ENCODE measurements around the gene PHF21B.
"Not testable (repeated sequence)": the region's sequence is repeated elsewhere in the genome, so short reads cannot be mapped to it uniquely, and the experiment has no call there.

The PHF21B gene

DNA sequence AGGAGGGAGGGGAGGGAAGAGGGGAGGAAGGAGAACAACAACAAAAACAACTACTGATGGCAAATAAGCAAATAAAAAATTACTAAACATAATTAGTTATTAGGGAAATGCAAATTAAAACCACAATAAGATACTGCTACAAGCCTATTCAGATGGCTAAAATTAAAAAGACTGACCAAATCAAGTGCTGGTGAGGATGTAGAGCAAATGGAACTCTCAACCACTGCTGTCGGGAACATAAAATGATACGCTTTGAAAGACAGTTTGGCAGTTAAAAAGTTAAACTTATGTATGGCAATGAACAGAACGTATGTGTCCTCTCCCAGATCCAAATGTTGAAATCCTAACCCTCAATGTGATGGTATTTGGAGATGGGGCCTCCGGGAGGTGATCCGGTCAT lies 85.7 kb downstream of the PHF21B start:
- TF ChIP-seq, protein P1, sequence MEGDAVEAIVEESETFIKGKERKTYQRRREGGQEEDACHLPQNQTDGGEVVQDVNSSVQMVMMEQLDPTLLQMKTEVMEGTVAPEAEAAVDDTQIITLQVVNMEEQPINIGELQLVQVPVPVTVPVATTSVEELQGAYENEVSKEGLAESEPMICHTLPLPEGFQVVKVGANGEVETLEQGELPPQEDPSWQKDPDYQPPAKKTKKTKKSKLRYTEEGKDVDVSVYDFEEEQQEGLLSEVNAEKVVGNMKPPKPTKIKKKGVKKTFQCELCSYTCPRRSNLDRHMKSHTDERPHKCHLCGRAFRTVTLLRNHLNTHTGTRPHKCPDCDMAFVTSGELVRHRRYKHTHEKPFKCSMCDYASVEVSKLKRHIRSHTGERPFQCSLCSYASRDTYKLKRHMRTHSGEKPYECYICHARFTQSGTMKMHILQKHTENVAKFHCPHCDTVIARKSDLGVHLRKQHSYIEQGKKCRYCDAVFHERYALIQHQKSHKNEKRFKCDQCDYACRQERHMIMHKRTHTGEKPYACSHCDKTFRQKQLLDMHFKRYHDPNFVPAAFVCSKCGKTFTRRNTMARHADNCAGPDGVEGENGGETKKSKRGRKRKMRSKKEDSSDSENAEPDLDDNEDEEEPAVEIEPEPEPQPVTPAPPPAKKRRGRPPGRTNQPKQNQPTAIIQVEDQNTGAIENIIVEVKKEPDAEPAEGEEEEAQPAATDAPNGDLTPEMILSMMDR (IDR thresholded peaks at IDR 0.05) = no peak

DNA sequence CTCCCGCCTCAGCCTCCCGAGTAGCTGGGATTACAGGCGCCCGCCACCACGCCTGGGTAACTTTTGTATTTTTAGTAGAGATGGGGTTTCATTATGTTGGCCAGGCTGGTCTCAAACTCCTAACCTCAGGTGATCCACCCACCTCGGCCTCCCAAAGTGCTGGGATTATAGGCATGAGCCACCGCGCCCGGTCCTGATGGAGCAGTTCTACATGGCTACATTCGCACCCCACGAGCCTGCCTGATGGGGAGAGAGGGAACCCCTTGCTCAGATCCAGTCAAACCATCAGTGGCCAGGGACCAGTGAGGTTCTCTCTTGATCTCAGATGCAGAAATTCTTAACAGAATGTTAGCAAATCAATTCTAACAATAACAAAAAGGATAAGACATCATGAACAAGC lies 88.0 kb downstream of the PHF21B start:
- not testable (repeated sequence) for H3K4me1 ChIP-seq (ENCODE audit: control insufficient read depth in 1 of 2, insufficient read depth in 1 of 2, low read depth in 1 of 2, low read length in 1 of 2); H3K27ac ChIP-seq; H3K9me3 ChIP-seq; H3K27me3 ChIP-seq; H3K4me3 ChIP-seq (ENCODE audit: low read depth in 1 of 2, low read length in 1 of 2); H3K36me3 ChIP-seq

More for the DNA sequence above, 85.7 kb downstream of the PHF21B start:
- Histone ChIP-seq H3K36me3 (no peaks in the 10 kb centered on the region), H3K27me3 (no peaks in the 10 kb centered on the region), H3K9me3 (no peaks in the 10 kb centered on the region), H3K4me3 (ENCODE audit: low read depth in 1 of 2, low read length in 1 of 2) (no peak overlapping the region), H3K27ac (no peak overlapping the region), H3K4me1 (ENCODE audit: control insufficient read depth in 1 of 2, insufficient read depth in 1 of 2, low read depth in 1 of 2, low read length in 1 of 2) (no peaks in the 10 kb centered on the region)

DNA sequence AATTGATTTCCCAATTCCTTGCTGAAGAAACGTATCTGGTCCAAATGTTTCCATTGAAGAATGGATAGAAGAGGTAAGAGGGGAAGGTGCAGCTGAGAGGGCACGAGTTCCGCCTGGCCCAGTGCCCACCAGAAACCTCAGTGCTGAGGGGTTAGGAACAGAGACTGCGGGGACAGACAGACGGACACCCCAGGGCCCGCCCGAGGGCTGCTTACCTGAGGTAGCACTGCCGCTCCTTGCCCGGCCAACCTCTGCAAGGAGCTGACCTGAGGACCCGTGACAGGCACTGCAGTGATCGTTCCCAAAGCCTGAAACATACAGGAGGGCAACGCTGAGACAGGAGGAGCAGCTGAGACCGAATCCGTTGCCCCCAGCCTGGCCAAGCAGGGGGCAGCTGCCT lies 89.6 kb downstream of the PHF21B start:
- no peak overlapping the region for H3K4me3 ChIP-seq (ENCODE audit: low read depth in 1 of 2, low read length in 1 of 2)
- no peaks in the 10 kb centered on the region for H3K4me1 ChIP-seq (ENCODE audit: control insufficient read depth in 1 of 2, insufficient read depth in 1 of 2, low read depth in 1 of 2, low read length in 1 of 2)
- no peaks in the 10 kb centered on the region for H3K9me3 ChIP-seq
- no peaks in the 10 kb centered on the region for H3K27me3 ChIP-seq
- no peaks in the 10 kb centered on the region for H3K36me3 ChIP-seq
- no peak overlapping the region for H3K27ac ChIP-seq
- TF ChIP-seq, protein P1 (IDR thresholded peaks at IDR 0.05) = no peak

DNA sequence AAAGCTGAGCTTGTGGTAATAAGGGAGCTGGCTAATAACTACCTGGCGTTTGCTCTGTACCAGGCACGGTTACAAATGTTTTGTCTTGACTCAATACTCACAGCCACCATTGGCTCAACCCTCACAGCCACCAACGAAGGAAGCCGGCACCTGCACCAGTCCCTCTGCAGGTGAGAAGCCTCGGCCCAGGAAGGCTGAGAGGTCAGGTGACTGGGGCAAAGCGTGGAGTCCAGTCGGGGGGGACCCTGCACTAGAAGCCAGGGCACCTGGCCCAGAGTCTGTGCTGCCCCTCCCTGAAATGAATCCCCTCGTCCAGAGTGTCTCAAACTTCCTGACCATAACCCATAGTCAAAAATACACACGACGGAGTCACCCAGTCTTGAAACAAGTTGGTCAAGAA lies 90.1 kb downstream of the PHF21B start:
- TF ChIP-seq, protein P1 (IDR thresholded peaks at IDR 0.05) = no peak
- H3K27me3 ChIP-seq = no peaks in the 10 kb centered on the region
- no peak overlapping the region for H3K4me3 ChIP-seq (ENCODE audit: low read depth in 1 of 2, low read length in 1 of 2)
- no peak overlapping the region for H3K27ac ChIP-seq
- no peaks in the 10 kb centered on the region for H3K36me3 ChIP-seq
- H3K4me1 ChIP-seq (ENCODE audit: control insufficient read depth in 1 of 2, insufficient read depth in 1 of 2, low read depth in 1 of 2, low read length in 1 of 2) = no peaks in the 10 kb centered on the region
- no peaks in the 10 kb centered on the region for H3K9me3 ChIP-seq

DNA sequence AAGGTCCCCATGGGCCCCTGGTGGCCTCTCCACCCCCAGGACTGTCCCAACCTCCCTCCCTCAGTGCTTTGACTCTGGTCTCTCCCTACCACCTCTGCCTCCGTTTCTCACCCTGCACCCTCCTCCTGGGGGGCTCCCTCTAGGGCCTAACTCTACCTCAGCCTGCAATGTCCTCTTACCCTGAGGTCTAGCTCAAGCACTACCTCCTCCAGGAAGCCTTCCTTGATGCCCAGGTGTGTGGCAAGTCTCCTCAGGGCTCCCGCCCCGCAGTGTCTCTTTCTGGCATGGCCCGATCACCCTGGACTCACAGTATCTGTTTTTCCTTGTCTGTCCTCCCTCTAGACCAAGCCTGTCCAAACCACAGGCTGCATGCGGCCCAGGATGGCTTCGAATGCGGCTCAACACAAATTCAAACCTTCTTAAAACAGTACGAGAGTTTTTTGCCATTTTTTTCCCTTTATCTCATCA lies 90.8 kb downstream of the PHF21B start:
- H3K27ac ChIP-seq = no peak overlapping the region
- H3K4me1 ChIP-seq (ENCODE audit: control insufficient read depth in 1 of 2, insufficient read depth in 1 of 2, low read depth in 1 of 2, low read length in 1 of 2) = no peaks in the 10 kb centered on the region
- H3K27me3 ChIP-seq = no peaks in the 10 kb centered on the region
- H3K9me3 ChIP-seq = no peaks in the 10 kb centered on the region
- H3K36me3 ChIP-seq = no peaks in the 10 kb centered on the region
- H3K4me3 ChIP-seq (ENCODE audit: low read depth in 1 of 2, low read length in 1 of 2) = no peak overlapping the region
- TF ChIP-seq, protein P1 (IDR thresholded peaks at IDR 0.05) = no peak

DNA sequence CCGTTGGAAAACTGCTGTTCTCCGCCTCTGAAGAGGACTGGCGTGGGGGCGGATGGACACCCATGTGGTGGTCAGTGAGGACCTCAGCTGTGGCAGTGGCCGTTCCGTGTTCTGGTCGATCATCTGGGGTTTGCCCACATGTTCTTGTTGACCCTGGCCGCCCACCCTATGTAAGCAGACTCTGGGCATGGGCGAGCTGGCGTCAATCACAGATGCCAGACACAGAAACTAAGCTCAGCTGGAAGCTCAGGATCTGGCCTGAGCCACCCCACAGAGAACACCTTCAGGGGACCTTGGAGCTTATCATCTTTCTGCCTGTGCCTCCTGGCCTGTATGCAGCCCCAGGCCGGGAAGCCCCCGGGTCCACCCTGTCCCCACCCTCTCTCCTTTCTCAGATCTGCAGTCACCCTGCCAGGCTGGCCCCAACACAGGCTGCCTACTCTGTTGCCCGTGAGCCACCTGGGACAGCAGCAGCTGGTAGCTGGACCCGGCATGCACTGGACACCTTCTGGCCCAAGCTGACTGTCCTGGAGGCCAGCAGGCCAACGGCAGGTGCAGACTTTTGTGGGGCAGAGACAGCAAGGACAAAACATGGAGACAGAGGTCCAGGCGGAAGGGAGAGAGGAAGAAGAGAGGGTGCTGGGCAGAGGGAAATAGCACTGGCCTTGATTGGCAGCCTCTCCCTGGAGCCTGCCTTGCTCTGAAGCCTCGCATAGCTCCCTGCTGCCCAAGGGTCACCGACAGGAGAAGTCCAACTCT lies 91.5 kb downstream of the PHF21B start:
- Histone ChIP-seq H3K27me3 (no peaks in the 10 kb centered on the region), H3K4me3 (ENCODE audit: low read depth in 1 of 2, low read length in 1 of 2) (no peak overlapping the region), H3K27ac (no peak overlapping the region), H3K36me3 (no peaks in the 10 kb centered on the region), H3K9me3 (no peaks in the 10 kb centered on the region), H3K4me1 (ENCODE audit: control insufficient read depth in 1 of 2, insufficient read depth in 1 of 2, low read depth in 1 of 2, low read length in 1 of 2) (no peaks in the 10 kb centered on the region)
- TF ChIP-seq, protein P1 (IDR thresholded peaks at IDR 0.05) = no peak
